HL-60 (cell line): ENCODE measurements around the gene DLG1.

ENCODE experiments used
- DNase-seq, 2 experiments: peaks; one replicate each; pipeline ENCODE4 v3.0.0-alpha.2; 2010 to 2020; ENCODE audit warnings: low read depth in 1 of 2, low spot score in 1 of 2
- H3K27ac ChIP-seq: fragments of 250-450 bp; sonication (Bioruptor Pico); replicated peaks from 2 replicates; pipeline ENCODE4 v1.5.1; 2020; ENCODE audit warnings: mild to moderate bottlenecking, moderate library complexity
- H3K27me3 ChIP-seq: fragments of 250-450 bp; sonication (Bioruptor Pico); 2 replicates; pipeline ENCODE4 v1.5.1; 2021; ENCODE audit warnings: mild to moderate bottlenecking, moderate library complexity; ENCODE audit not compliant: insufficient read depth, poor library complexity, severe bottlenecking
- H3K4me3 ChIP-seq: replicated peaks from 2 replicates; pipeline ENCODE4 v1.5.1; 2011; ENCODE audit warnings: mild to moderate bottlenecking, control low read depth, low read length; ENCODE audit not compliant: insufficient read depth
- GABPA ChIP-seq: IDR thresholded peaks from 2 replicates; pipeline ENCODE4 v1.6.1; 2012; ENCODE audit warnings: low read depth
- POLR2AphosphoS5 ChIP-seq: IDR thresholded peaks from 2 replicates; pipeline ENCODE4 v1.6.1; 2012; ENCODE audit warnings: low read depth
- SPI1 ChIP-seq: IDR thresholded peaks from 2 replicates; pipeline ENCODE4 v1.6.1; 2012; ENCODE audit warnings: low read depth, mild to moderate bottlenecking, borderline replicate concordance
- TF ChIP-seq, protein P1 (sequence below): IDR thresholded peaks from one replicate; pipeline ENCODE4 v1.5.1; 2011; ENCODE audit warnings: low read length, control low read depth, inconsistent platforms; ENCODE audit not compliant: insufficient read depth
- TF ChIP-seq, protein P2 (sequence below): IDR thresholded peaks from 2 replicates; pipeline ENCODE4 v1.6.1; 2012; ENCODE audit warnings: low read depth; ENCODE audit not compliant: insufficient replicate concordance

The DLG1 gene

DNA sequence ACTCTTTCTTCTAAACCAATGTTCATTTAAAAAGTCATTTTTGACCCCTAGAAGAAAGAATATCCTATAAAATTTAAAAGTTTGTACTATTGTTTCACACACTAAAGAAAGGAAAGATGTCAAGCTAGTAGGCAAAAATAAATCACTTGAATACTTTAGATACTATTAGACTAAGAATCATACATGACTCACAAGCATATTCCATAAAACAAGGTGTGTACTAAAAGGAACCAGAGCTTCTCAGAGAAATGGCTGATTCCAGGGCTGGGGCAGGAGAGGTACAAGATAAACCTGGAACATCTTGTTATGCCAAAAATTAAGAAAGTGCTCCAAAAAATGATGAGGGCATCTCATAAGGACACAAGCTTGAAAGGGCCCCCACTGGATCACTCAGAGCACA, 8.7 kb downstream of the DLG1 start:
- no peak for DNase-seq
- no peak overlapping the region for H3K27ac ChIP-seq
- TF ChIP-seq SPI1: no peak
- TF ChIP-seq GABPA: no peak
- TF ChIP-seq, protein P1, sequence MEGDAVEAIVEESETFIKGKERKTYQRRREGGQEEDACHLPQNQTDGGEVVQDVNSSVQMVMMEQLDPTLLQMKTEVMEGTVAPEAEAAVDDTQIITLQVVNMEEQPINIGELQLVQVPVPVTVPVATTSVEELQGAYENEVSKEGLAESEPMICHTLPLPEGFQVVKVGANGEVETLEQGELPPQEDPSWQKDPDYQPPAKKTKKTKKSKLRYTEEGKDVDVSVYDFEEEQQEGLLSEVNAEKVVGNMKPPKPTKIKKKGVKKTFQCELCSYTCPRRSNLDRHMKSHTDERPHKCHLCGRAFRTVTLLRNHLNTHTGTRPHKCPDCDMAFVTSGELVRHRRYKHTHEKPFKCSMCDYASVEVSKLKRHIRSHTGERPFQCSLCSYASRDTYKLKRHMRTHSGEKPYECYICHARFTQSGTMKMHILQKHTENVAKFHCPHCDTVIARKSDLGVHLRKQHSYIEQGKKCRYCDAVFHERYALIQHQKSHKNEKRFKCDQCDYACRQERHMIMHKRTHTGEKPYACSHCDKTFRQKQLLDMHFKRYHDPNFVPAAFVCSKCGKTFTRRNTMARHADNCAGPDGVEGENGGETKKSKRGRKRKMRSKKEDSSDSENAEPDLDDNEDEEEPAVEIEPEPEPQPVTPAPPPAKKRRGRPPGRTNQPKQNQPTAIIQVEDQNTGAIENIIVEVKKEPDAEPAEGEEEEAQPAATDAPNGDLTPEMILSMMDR: no peak
- TF ChIP-seq, protein P2, sequence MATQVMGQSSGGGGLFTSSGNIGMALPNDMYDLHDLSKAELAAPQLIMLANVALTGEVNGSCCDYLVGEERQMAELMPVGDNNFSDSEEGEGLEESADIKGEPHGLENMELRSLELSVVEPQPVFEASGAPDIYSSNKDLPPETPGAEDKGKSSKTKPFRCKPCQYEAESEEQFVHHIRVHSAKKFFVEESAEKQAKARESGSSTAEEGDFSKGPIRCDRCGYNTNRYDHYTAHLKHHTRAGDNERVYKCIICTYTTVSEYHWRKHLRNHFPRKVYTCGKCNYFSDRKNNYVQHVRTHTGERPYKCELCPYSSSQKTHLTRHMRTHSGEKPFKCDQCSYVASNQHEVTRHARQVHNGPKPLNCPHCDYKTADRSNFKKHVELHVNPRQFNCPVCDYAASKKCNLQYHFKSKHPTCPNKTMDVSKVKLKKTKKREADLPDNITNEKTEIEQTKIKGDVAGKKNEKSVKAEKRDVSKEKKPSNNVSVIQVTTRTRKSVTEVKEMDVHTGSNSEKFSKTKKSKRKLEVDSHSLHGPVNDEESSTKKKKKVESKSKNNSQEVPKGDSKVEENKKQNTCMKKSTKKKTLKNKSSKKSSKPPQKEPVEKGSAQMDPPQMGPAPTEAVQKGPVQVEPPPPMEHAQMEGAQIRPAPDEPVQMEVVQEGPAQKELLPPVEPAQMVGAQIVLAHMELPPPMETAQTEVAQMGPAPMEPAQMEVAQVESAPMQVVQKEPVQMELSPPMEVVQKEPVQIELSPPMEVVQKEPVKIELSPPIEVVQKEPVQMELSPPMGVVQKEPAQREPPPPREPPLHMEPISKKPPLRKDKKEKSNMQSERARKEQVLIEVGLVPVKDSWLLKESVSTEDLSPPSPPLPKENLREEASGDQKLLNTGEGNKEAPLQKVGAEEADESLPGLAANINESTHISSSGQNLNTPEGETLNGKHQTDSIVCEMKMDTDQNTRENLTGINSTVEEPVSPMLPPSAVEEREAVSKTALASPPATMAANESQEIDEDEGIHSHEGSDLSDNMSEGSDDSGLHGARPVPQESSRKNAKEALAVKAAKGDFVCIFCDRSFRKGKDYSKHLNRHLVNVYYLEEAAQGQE: no peak
- no peak for TF ChIP-seq POLR2AphosphoS5
- no peak overlapping the region for H3K4me3 ChIP-seq
- H3K27me3 ChIP-seq: no peaks in the 10 kb centered on the region

- Histone ChIP-seq H3K27ac (no peak overlapping the region), H3K27me3 (no peaks in the 10 kb centered on the region), H3K4me3 (no peak overlapping the region)
- TF ChIP-seq, protein P1: no peak
- TF ChIP-seq POLR2AphosphoS5 (no peak), GABPA (no peak), SPI1 (no peak)
- TF ChIP-seq, protein P2: no peak
- no peak for DNase-seq
Observed at GRCh38 chr3:197286678-197287077, 11.7 kb downstream of the DLG1 start.

- H3K27me3 ChIP-seq: no peaks in the 10 kb centered on the region
- no peak for DNase-seq
- H3K4me3 ChIP-seq: no peak overlapping the region
- TF ChIP-seq, protein P1: no peak
- no peak for TF ChIP-seq GABPA
- no peak for TF ChIP-seq SPI1
- TF ChIP-seq, protein P2: no peak
- TF ChIP-seq POLR2AphosphoS5: no peak
- no peak overlapping the region for H3K27ac ChIP-seq
Observed at GRCh38 chr3:197285557-197285956, 12.9 kb downstream of the DLG1 start.
